NT2/D1 (cell line): ENCODE data around the gene FUT3.

ENCODE experiments used
- DNase-seq: peaks from one replicate; pipeline ENCODE4 v3.0.0-alpha.2; 2011; ENCODE audit warnings: low read depth, low spot score
- H3K27me3 ChIP-seq: 2 replicates; pipeline ENCODE4 v1.6.0; 2011; ENCODE audit warnings: mild to moderate bottlenecking; ENCODE audit not compliant: insufficient read length, insufficient read depth
- H3K36me3 ChIP-seq: 2 replicates; pipeline ENCODE4 v1.6.1; 2011; ENCODE audit warnings: mild to moderate bottlenecking, low read length, mixed read lengths; ENCODE audit not compliant: insufficient read depth, insufficient read length
- H3K4me1 ChIP-seq: 2 replicates; pipeline ENCODE4 v1.5.1; 2011; ENCODE audit not compliant: insufficient read depth, insufficient read length
- H3K4me3 ChIP-seq: 2 replicates; pipeline ENCODE4 v1.5.1; 2011; ENCODE audit warnings: low read depth; ENCODE audit not compliant: insufficient read length
- H3K9ac ChIP-seq: 2 replicates; pipeline ENCODE4 v1.6.0; 2011; ENCODE audit warnings: low read depth; ENCODE audit not compliant: insufficient read length
- H3K9me3 ChIP-seq: 2 replicates; pipeline ENCODE4 v1.5.1; 2011; ENCODE audit warnings: mild to moderate bottlenecking, low read length; ENCODE audit not compliant: insufficient read depth
- SUZ12 ChIP-seq: IDR thresholded peaks from 2 replicates; pipeline ENCODE4 v1.6.1; 2011; ENCODE audit not compliant: insufficient read length, insufficient read depth; ENCODE audit errors: extremely low read depth
- YY1 ChIP-seq: IDR thresholded peaks from 2 replicates; pipeline ENCODE4 v1.6.1; 2011; ENCODE audit not compliant: insufficient read length, insufficient read depth
- ZNF274 ChIP-seq: IDR thresholded peaks from 2 replicates; pipeline ENCODE4 v1.6.1; 2011; ENCODE audit warnings: mild to moderate bottlenecking, low read depth, low read length

FUT3 gene

DNA sequence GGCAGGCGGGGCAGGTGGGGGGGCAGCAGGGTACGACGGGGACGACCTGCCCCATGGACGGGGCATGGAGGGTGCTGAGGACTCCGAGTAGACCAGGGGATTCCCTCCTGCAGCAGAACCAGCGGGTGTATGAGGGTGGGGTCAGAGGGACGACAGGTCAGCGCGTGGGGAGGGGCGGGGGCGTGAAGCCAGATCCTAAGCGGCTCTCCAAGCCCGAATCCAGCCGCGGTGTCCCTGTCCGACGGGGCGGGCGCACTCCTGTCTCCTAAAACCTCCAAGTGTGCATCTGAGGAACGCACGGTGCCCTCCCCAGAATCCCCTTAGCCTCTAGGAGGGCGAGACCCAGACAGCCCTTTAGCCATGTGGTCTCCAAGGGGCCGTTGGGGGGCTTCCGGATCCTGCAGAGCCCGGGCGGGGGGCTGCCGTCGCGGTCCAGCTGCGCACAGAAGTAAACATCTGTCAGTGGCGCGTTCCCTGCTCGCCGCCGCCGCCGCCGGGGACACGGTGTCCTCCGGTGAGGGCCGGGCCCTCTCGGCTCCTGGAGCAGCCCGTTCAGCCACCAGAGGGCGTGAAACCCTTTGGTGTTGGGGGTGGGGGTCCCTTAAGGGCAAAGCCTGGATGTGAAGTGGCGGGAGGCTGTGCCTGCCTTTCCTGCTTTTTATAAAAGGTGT lies 45.7 kb downstream of the FUT3 start:
- DNase-seq = peak; percentile 72
- no peak for TF ChIP-seq SUZ12
- TF ChIP-seq ZNF274 = no peak
- no peak for TF ChIP-seq YY1
- Histone ChIP-seq H3K9me3 (no peaks in the 10 kb centered on the region), H3K27me3 (peaks cover 15% of the 10 kb centered on the region), H3K9ac (peak overlapping the region; percentile 85), H3K4me3 (peak overlapping the region; percentile 53), H3K36me3 (no peaks in the 10 kb centered on the region), H3K4me1 (peaks cover 22% of the 10 kb centered on the region)

DNA sequence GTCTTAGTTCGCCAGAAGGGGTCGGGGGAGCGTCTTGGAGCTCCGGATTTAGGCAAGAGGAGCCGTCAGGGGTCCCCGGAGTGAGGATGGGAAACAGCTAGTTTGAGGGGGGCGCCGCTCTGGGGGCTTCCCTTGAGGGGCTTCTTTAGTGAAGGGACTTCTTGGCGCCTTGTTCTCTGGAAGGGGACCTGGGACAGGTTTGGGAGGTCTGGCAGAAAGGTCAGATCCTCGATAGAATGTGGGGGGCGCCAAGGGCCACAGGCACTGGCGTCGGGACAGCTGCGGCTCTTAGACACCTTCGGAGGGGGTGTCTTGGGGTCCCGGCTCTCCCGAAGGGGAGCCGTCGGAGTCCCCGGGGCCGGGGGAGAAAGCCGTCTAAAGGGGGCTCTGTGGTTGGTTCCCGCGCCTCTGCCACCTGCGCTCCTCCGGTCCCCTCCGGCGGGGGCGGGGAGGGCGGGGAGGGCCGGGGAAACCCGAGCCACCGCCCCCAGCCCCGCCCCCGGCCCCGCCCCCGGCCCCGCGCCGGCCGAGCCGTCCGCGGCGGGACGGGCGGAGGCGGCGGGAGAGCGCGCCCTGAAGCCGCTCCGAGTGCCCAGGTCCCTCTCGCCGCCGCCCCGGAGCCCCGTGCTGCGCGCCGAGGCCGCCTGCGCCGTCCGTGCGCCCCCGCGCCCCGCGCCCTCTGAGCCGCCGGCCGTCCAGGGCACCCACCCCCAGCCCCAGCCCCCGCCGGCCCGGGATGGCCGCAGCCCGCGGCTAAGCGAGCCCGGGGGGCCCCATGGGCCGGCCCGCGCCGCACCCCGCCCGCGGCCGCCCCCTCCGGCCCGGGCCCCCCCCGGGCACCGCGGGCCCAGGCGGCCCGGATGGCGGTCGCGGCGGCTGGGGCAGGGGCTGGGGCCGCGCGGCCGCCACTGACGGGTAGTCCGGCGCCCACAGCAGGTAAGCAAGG lies 46.5 kb downstream of the FUT3 start, which contains the start of gene NRTN:
Gene NRTN, plus strand, starts transcription at position 552 of the 946 bp plus-strand sequence. CDS start 19,099 bp downstream, outside the sequence.
- peaks cover 22% of the 10 kb centered on the region for H3K4me1 ChIP-seq
- peak within 1 kb of the TSS; percentile 85 for H3K9ac ChIP-seq
- H3K27me3 ChIP-seq = peaks cover 15% of the 10 kb centered on the region

DNA sequence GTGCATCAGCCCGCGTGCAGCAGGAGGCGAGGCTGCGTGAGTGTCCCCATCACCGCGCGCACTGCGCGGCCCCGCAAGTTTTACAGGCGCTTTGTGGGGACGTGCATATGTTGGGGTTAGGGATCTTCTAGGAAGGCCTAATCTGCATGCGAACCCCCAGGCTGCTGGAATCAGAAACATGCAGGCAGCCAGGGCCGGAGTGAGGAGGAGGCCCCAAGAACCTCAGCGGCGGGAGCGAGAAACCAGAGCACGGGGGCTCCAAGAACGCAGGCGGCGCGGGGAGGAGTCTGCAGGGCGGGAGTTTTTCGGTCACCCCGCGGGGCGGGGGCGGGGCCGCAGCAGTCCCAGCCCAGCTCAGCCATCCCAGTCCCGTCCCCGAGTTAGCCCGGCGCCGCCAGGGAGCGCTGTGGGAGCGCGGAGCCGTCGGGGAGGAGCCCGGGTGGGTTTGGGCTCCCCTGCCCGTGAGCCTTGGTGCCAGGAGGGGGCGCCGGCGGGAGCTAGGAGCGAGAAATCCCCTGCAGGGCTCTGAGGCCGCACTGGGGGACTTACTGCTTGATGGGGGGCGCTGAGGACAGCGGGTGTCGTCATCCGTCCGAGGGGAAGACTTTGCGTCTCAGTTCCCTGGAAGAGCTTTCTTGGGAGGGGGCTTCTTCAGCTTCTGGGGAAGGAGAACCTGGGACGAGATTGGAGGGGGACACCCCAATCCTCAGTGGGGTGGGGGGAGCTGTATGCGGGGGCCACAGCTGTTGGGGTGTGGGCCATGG lies 47.3 kb downstream of the FUT3 start:
- H3K4me3 ChIP-seq = peak overlapping the region; percentile 41
- H3K4me1 ChIP-seq = peaks cover 26% of the 10 kb centered on the region
- H3K36me3 ChIP-seq = no peaks in the 10 kb centered on the region
- TF ChIP-seq SUZ12 (no peak), ZNF274 (no peak), YY1 (no peak)
- DNase-seq = peak; percentile 95
- no peaks in the 10 kb centered on the region for H3K9me3 ChIP-seq
- peaks cover 15% of the 10 kb centered on the region for H3K27me3 ChIP-seq
- H3K9ac ChIP-seq = peak overlapping the region; percentile 80

More for the DNA sequence above, 46.5 kb downstream of the FUT3 start, which contains the start of gene NRTN:
- Histone ChIP-seq H3K36me3 (no peaks in the 10 kb centered on the region), H3K9me3 (no peaks in the 10 kb centered on the region), H3K4me3 (peak within 1 kb of the TSS; percentile 53)
- no peak for TF ChIP-seq YY1
- TF ChIP-seq SUZ12 = no peak
- no peak for TF ChIP-seq ZNF274
- DNase-seq = no peak

DNA sequence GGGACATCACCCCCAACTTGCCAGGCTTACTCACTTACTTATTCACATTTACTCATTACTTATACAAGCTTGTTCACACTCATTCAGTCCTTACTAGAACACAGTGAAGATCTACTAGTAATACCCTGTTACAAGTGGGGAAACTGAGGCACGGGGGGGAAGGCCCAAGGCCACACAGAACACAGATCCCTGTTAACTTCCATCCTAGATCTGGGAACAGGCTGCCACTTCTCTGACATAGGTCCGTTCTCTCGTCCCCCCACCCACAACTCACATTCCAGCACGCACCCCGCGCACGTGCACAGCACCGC lies 47.9 kb downstream of the FUT3 start:
- Histone ChIP-seq H3K36me3 (no peaks in the 10 kb centered on the region), H3K4me3 (peak overlapping the region; percentile 41), H3K27me3 (peaks cover 15% of the 10 kb centered on the region), H3K9me3 (no peaks in the 10 kb centered on the region), H3K4me1 (peaks cover 26% of the 10 kb centered on the region), H3K9ac (peak overlapping the region; percentile 80)
- no peak for DNase-seq
- no peak for TF ChIP-seq ZNF274
- TF ChIP-seq YY1 = no peak
- TF ChIP-seq SUZ12 = no peak

DNA sequence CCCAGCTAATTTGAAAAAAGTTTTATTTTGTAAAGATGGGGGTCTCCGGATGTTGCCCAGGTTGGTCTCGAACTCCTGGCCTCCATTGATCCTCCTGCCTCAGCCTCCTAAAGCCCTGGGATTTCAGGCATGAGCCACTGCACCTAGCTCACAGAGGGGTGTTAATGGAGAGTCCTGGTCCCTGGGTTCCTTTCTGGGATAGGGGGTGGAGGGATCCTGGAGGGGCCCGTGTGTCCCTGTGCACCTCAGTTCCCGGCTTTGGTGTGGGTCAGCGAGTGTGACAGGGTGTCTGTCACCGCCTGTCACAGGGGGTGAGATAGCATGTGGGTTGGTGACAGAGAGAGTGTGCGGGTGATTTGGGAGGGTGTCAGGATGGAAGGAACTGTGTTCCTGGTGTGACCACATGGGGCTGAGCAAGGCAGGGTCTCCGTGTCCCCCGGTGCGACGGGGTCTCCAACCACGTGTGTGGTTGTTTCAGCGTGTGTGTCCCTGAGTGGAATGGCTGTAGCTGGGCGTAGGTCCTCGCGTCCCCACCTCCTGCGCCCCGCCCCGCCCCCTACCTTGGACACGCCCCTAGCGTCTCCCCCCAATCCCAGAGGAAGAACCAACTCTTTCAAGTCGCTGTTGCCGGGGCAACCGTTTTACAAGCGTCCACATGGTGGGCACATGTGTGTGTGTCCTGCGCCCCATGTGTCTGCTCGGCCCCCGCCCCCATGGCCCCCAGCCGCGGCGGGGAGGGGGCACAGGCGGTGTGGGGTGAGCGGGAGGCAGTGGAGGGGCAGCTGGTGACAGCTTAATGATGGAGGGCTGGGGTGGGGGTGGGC lies 49.2 kb downstream of the FUT3 start:
- H3K4me3 ChIP-seq = no peak overlapping the region
- no peak for DNase-seq
- H3K9ac ChIP-seq = no peak overlapping the region
- no peaks in the 10 kb centered on the region for H3K36me3 ChIP-seq
- H3K9me3 ChIP-seq = no peaks in the 10 kb centered on the region
- H3K27me3 ChIP-seq = peaks cover 14% of the 10 kb centered on the region
- H3K4me1 ChIP-seq = peaks cover 26% of the 10 kb centered on the region
- TF ChIP-seq ZNF274 = no peak
- no peak for TF ChIP-seq YY1
- no peak for TF ChIP-seq SUZ12

DNA sequence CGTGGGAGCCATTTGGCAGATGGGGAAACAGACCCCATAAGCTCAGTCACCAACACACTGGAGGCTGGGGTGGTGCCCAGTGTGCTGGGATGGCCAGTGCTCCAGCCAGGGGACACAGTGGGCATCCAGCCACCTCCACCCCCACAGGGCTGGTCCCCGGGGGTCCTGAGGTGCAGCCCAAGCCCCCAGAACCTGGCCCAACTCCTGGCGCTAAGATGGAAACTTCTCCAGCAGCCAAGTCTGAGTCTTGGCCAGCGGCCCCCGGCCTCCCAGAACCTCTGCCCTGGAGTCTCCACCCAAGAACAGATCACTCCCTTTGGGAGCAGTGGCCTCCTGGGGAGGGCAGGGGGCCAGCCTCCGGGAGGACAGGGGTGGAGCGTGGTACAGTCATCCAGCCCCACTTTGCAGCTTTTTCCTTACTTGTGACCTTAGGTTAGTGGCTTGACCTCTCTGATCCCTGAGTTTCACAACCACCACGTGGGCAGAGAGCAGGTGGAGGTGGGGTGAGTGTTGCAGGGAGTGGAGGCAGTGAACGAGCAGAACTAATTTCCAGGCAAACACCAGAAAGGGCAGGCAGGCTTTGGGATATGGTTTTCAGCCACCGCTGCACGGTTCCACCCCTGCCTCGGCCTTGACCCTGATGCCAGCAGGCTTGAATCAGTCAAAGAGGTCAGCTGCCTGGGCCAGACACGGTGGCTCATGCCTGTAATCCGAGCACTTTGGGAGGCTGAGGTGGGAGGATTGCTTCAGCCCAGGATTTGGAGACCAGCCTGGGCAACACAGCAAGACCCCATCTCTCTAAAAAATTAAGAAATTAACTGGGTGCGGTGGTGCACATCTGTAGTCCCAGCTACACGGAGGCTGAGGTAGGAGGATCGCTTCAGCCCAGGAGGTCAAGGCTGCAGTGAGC lies 50.6 kb downstream of the FUT3 start:
- Histone ChIP-seq H3K9ac (peak overlapping the region; percentile 44), H3K27me3 (peaks cover 14% of the 10 kb centered on the region), H3K36me3 (no peaks in the 10 kb centered on the region), H3K4me1 (peaks cover 19% of the 10 kb centered on the region), H3K4me3 (no peak overlapping the region), H3K9me3 (no peaks in the 10 kb centered on the region)
- TF ChIP-seq SUZ12 = no peak
- no peak for TF ChIP-seq YY1
- TF ChIP-seq ZNF274 = no peak
- DNase-seq = no peak
